Mammary epithelial cell (primary cell): Measurements from ENCODE around the gene DGKD.

Source experiments
- CTCF ChIP-seq, 2 donors: IDR thresholded peaks in 1 of 2; conservative IDR thresholded peaks in 1 of 2; 2 replicates each; pipeline ENCODE4 v1.5.1; 2011 to 2012; ENCODE audit warnings: inconsistent platforms in 2 of 2, low read length in 2 of 2, mild to moderate bottlenecking in 2 of 2, control low read depth in 1 of 2, low read depth in 1 of 2; ENCODE audit not compliant: insufficient read depth in 1 of 2; ENCODE audit errors: extremely low read depth in 1 of 2
- EZH2 ChIP-seq: IDR thresholded peaks from 2 replicates; pipeline ENCODE4 v1.6.1; 2012; ENCODE audit warnings: low read length, inconsistent platforms, borderline replicate concordance

GRCh38 chr2:233497692-233498091, 143.4 kb downstream of the DGKD start:
- TF ChIP-seq CTCF (conservative IDR thresholded peaks at IDR 0.05 in 1 of 2, IDR thresholded peaks at IDR 0.05 in 1 of 2; ENCODE audit: extremely low read depth in 1 of 2, insufficient read depth in 1 of 2, low read depth in 1 of 2, low read length in 2 of 2) (no peak), EZH2 (no peak)
